Measurements from ENCODE around the gene NKX2-1.

DNA sequence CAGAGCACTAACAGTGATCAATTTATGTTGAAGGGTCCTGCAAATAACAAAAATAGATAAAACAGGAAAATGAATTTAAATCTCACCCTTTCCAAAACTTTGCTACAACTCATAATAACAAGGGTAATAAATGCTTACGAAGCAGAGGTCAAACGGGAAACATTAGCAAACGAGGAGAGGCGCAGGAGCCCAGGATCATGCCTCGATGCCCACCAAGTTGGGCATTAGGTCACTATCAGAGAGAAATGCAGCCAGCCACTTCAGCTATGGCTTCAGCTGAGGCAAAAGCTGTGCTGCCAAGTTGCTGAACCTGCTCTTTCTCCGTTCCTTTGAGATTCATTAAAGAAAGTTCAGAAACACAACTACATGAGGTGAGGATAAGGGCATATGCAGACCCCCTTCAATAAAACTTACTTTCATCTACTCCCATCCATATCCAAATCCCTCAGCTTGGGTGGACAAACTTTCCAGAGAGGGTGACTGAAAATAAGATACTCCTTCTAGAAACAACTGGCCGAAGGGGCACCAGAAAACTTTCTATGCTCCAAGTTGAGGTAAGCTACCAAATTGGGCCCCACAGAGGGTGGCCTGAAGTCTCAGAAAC, 7.9 kb downstream of the NKX2-1 start:
- TF ChIP-seq EZH2phosphoT487 (IDR thresholded peaks at IDR 0.05; ENCODE audit: insufficient read depth, low read depth) (no peak), EZH2 (IDR thresholded peaks at IDR 0.05; ENCODE audit: insufficient read depth, poor library complexity, severe bottlenecking) (no peak)
